ENCODE results near the gene PALD1. TPM values are rescaled to one million over a fixed set of nuclear protein-coding genes. Genes with fewer than 3 reads are reported as not detected.

Gene PALD1
- total and polyA plus RNA-seq, 2 of the 4 experiments (the other 2 are of a cell fraction): 0.12 to 0.18 TPM

DNA sequence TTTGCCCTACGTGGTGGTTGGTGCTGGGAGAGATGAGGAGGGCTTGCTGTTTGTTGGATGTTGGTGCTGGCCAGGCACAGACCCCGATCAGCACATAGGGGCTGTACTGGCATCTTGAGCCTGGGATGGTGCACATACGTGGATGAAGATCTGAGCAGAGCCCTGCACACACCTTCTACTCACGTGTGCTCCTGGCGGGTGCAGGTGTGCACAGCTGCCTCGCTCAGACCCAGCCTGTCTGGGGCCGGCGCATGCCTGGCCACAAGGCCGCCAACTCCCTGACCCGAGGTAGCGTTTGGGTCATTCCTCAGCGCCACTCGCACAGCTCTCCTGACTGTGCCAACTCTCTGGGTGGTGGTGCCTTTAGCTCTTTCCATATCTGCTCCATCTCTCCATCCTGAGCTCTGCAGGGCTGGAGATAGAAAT is 18.6 kb downstream of the PALD1 start:
- Histone ChIP-seq H2AK9ac (replicated peaks; ENCODE audit: low read depth, low read length, poor library complexity) (no peak overlapping the region), H3K4me1 (ENCODE audit: control insufficient read depth, insufficient read depth, low read length) (peaks cover under 1% of the 10 kb centered on the region), H2BK15ac (ENCODE audit: low read depth, low read length) (no peak overlapping the region), H3K4me3 (ENCODE audit: insufficient read depth, low read depth, low read length) (no peak overlapping the region), H3K9me3 (ENCODE audit: control insufficient read depth, insufficient read depth, low read length) (no peaks in the 10 kb centered on the region), H3K27ac (ENCODE audit: insufficient read depth, low read length) (no peak overlapping the region), H4K5ac (ENCODE audit: low read depth, low read length) (no peak overlapping the region), H3K79me1 (ENCODE audit: low read depth in 1 of 2, low read length in 2 of 2) (no peaks in the 10 kb centered on the region), H3K36me3 (ENCODE audit: control insufficient read depth, insufficient read depth, low read length) (no peaks in the 10 kb centered on the region), H2BK5ac (ENCODE audit: low read depth, low read length, poor library complexity, severe bottlenecking) (no peak overlapping the region), H4K8ac (ENCODE audit: low read depth in 2 of 2, low read length in 2 of 2) (no peak overlapping the region), H2BK20ac (ENCODE audit: low read depth, low read length) (no peak overlapping the region), H3K56ac (ENCODE audit: extremely low read depth, insufficient read depth, low read length) (no peak overlapping the region), H3K27me3 (ENCODE audit: control insufficient read depth, insufficient read depth, low read length) (peaks cover 22% of the 10 kb centered on the region), H3K18ac (ENCODE audit: low read depth, low read length) (no peak overlapping the region), H3K9me1 (ENCODE audit: insufficient read depth, low read length) (no peaks in the 10 kb centered on the region; the same call in 1 of the 2 replicates), H3K4ac (ENCODE audit: low read depth, low read length) (no peak overlapping the region), H4K91ac (ENCODE audit: insufficient read depth, low read depth, low read length) (no peak overlapping the region), H3K14ac (replicated peaks; ENCODE audit: low read depth, low read length) (no peak overlapping the region), H3K23ac (ENCODE audit: low read depth, low read length) (no peak overlapping the region), H3K4me2 (ENCODE audit: low read depth, low read length) (no peak overlapping the region), H2AFZ (replicated peaks; ENCODE audit: low read length, poor library complexity) (no peak overlapping the region), H3K9ac (ENCODE audit: low read depth, low read length) (no peak overlapping the region), H2AK5ac (ENCODE audit: low read depth, low read length) (no peak overlapping the region), H2BK120ac (ENCODE audit: low read depth, low read length) (no peak overlapping the region), H4K20me1 (ENCODE audit: insufficient read depth, low read length) (no peaks in the 10 kb centered on the region)
- CTCF ChIA-PET: no interaction called here
- TF ChIP-seq POLR2A (IDR thresholded peaks at IDR 0.05; ENCODE audit: low read depth, low read length) (no peak), MXI1 (IDR thresholded peaks at IDR 0.05; ENCODE audit: borderline replicate concordance, low read depth, low read length) (no peak), NFE2L2 (IDR thresholded peaks at IDR 0.05; ENCODE audit: low read depth, low read length) (no peak), CHD1 (IDR thresholded peaks at IDR 0.05; ENCODE audit: low read depth, low read length) (no peak), FOS (IDR thresholded peaks at IDR 0.05; ENCODE audit: low read depth, low read length) (no peak), MAFK (IDR thresholded peaks at IDR 0.05; ENCODE audit: low read depth, low read length) (no peak), RAD21 (IDR thresholded peaks at IDR 0.05; ENCODE audit: low read length) (no peak), CEBPB (IDR thresholded peaks at IDR 0.05; ENCODE audit: low read depth, low read length) (no peak), MAZ (IDR thresholded peaks at IDR 0.05; ENCODE audit: borderline replicate concordance, low read depth, low read length) (no peak), BHLHE40 (IDR thresholded peaks at IDR 0.05; ENCODE audit: low read depth, low read length) (no peak), RFX5 (IDR thresholded peaks at IDR 0.05; ENCODE audit: low read depth, low read length) (no peak), RCOR1 (IDR thresholded peaks at IDR 0.05; ENCODE audit: insufficient replicate concordance, low read length) (no peak), SMC3 (IDR thresholded peaks at IDR 0.05; ENCODE audit: low read depth, low read length) (no peak)
- TF ChIP-seq, protein P1, sequence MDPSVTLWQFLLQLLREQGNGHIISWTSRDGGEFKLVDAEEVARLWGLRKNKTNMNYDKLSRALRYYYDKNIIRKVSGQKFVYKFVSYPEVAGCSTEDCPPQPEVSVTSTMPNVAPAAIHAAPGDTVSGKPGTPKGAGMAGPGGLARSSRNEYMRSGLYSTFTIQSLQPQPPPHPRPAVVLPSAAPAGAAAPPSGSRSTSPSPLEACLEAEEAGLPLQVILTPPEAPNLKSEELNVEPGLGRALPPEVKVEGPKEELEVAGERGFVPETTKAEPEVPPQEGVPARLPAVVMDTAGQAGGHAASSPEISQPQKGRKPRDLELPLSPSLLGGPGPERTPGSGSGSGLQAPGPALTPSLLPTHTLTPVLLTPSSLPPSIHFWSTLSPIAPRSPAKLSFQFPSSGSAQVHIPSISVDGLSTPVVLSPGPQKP (IDR thresholded peaks at IDR 0.05; ENCODE audit: borderline replicate concordance, low read depth, low read length): no peak
- TF ChIP-seq, protein P2, sequence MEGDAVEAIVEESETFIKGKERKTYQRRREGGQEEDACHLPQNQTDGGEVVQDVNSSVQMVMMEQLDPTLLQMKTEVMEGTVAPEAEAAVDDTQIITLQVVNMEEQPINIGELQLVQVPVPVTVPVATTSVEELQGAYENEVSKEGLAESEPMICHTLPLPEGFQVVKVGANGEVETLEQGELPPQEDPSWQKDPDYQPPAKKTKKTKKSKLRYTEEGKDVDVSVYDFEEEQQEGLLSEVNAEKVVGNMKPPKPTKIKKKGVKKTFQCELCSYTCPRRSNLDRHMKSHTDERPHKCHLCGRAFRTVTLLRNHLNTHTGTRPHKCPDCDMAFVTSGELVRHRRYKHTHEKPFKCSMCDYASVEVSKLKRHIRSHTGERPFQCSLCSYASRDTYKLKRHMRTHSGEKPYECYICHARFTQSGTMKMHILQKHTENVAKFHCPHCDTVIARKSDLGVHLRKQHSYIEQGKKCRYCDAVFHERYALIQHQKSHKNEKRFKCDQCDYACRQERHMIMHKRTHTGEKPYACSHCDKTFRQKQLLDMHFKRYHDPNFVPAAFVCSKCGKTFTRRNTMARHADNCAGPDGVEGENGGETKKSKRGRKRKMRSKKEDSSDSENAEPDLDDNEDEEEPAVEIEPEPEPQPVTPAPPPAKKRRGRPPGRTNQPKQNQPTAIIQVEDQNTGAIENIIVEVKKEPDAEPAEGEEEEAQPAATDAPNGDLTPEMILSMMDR (conservative IDR thresholded peaks at IDR 0.05; ENCODE audit: low read depth, low read length): no peak
- TF ChIP-seq, protein P3, sequence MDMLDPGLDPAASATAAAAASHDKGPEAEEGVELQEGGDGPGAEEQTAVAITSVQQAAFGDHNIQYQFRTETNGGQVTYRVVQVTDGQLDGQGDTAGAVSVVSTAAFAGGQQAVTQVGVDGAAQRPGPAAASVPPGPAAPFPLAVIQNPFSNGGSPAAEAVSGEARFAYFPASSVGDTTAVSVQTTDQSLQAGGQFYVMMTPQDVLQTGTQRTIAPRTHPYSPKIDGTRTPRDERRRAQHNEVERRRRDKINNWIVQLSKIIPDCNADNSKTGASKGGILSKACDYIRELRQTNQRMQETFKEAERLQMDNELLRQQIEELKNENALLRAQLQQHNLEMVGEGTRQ (IDR thresholded peaks at IDR 0.05; ENCODE audit: low read depth, low read length): no peak
- in situ Hi-C loops (cut with MboI; ENCODE audit: low sequenced_read_pairs) (no loop called here), intact Hi-C loops (cut with micrococcal nuclease) (no loop called here), dilution Hi-C loops (cut with HindIII; ENCODE audit: low sequenced_read_pairs, unreplicated experiment) (no loop called here)
- no TSS peak for BruUV-seq (replicated peaks)
- no CpG with 5 or more reads among the region's 13 CpGs for WGBS, 2 experiments (ENCODE audit: extremely low coverage in 2 of 2, insufficient read length in 1 of 2)
- POLR2A ChIA-PET (ENCODE audit: unreplicated experiment): no interaction called here
- ATAC-seq (ENCODE audit: low read depth) (no peak), DNase-seq (no peak)

Data from IMR-90 (cell line).